Measurements from ENCODE around the gene BSDC1. TPM values are rescaled to one million over a fixed set of nuclear protein-coding genes. Genes with fewer than 3 reads are reported as not detected.
"Not testable (repeated sequence)": the region's sequence is repeated elsewhere in the genome, so short reads cannot be mapped to it uniquely, and the experiment has no call there.

Gene BSDC1
- polyA plus RNA-seq, 3 donors = 57.6 to 65.3 (median 59.4) TPM

- no peak for DNase-seq (ENCODE audit: extremely low read depth in 1 of 11, low read depth in 9 of 11, low spot score in 4 of 11)
Observed at GRCh38 chr1:32367912-32368635, 26.2 kb downstream of the BSDC1 start.

GRCh38 chr1:32365445-32365844 is 28.8 kb downstream of the BSDC1 start:
- no peak for DNase-seq (ENCODE audit: extremely low read depth in 1 of 11, low read depth in 9 of 11, low spot score in 4 of 11)

- no peak for DNase-seq (ENCODE audit: extremely low read depth in 1 of 11, low read depth in 9 of 11, low spot score in 4 of 11)
Observed at GRCh38 chr1:32364836-32365235, 29.4 kb downstream of the BSDC1 start.

- no peak for DNase-seq (ENCODE audit: extremely low read depth in 1 of 11, low read depth in 9 of 11, low spot score in 4 of 11)
Observed at GRCh38 chr1:32363713-32364112, 30.5 kb downstream of the BSDC1 start.

GRCh38 chr1:32362474-32363313 is 31.5 kb downstream of the BSDC1 start, which contains the start of the genes FAM229A and TSSK3:
Gene FAM229A (minus strand): TSS chr1:32362485. CDS start chr1:32362091, 394 bp downstream.
Gene TSSK3 (plus strand): TSS chr1:32362539. CDS start chr1:32362702, 163 bp downstream.
- DNase-seq (ENCODE audit: extremely low read depth in 1 of 11, low read depth in 9 of 11, low spot score in 4 of 11) = no peak

GRCh38 chr1:32361674-32362473 is 32.4 kb downstream of the BSDC1 start:
- peak in 9 of 11 donors; percentile 29 to 58 (median 53) for DNase-seq (ENCODE audit: extremely low read depth in 1 of 11, low read depth in 9 of 11, low spot score in 4 of 11)

- no peak for DNase-seq (ENCODE audit: extremely low read depth in 1 of 11, low read depth in 9 of 11, low spot score in 4 of 11)
Observed at GRCh38 chr1:32361308-32361673, 33.0 kb downstream of the BSDC1 start.

- DNase-seq (ENCODE audit: extremely low read depth in 1 of 11, low read depth in 9 of 11, low spot score in 4 of 11) = no peak
Observed at GRCh38 chr1:32358435-32358834, 35.8 kb downstream of the BSDC1 start.

- DNase-seq (ENCODE audit: extremely low read depth in 1 of 11, low read depth in 9 of 11, low spot score in 4 of 11) = no peak
Observed at GRCh38 chr1:32357614-32358013, 36.6 kb downstream of the BSDC1 start.

- DNase-seq (ENCODE audit: extremely low read depth in 1 of 11, low read depth in 9 of 11, low spot score in 4 of 11) = no peak
Observed at GRCh38 chr1:32356478-32356877, 37.8 kb downstream of the BSDC1 start.

GRCh38 chr1:32355778-32356177 is 38.5 kb downstream of the BSDC1 start:
- DNase-seq (ENCODE audit: extremely low read depth in 1 of 11, low read depth in 9 of 11, low spot score in 4 of 11) = not testable (repeated sequence)

- DNase-seq (ENCODE audit: extremely low read depth in 1 of 11, low read depth in 9 of 11, low spot score in 4 of 11) = peak in 1 of 11 donors; percentile 62
Observed at GRCh38 chr1:32353886-32354570, 40.2 kb downstream of the BSDC1 start.

GRCh38 chr1:32353431-32353830 is 40.8 kb downstream of the BSDC1 start:
- no peak for DNase-seq (ENCODE audit: extremely low read depth in 1 of 11, low read depth in 9 of 11, low spot score in 4 of 11)

GRCh38 chr1:32352831-32353383 is 41.3 kb downstream of the BSDC1 start:
- no peak for DNase-seq (ENCODE audit: extremely low read depth in 1 of 11, low read depth in 9 of 11, low spot score in 4 of 11)

GRCh38 chr1:32352239-32352745 is 41.9 kb downstream of the BSDC1 start:
- no peak for DNase-seq (ENCODE audit: extremely low read depth in 1 of 11, low read depth in 9 of 11, low spot score in 4 of 11)

- peak; percentile 84 to 96 (median 94) for DNase-seq (ENCODE audit: extremely low read depth in 1 of 11, low read depth in 9 of 11, low spot score in 4 of 11)
Observed at GRCh38 chr1:32351399-32352238, 42.6 kb downstream of the BSDC1 start.

- DNase-seq (ENCODE audit: extremely low read depth in 1 of 11, low read depth in 9 of 11, low spot score in 4 of 11) = no peak
Observed at GRCh38 chr1:32350785-32351398, 43.3 kb downstream of the BSDC1 start.

All from renal cortex interstitium (tissue), 11 donors.